HG03432 (cell line): ENCODE results near the gene SPNS2.

Source experiments
- ATAC-seq: cut with Tn5 transposase; IDR thresholded peaks from one replicate; pipeline ENCODE4 v1.9.1; 2021; ENCODE audit warnings: mild to moderate bottlenecking, moderate library complexity; ENCODE audit not compliant: unreplicated experiment

SPNS2 gene

GRCh38 chr17:4518901-4519300, 20.2 kb downstream of the SPNS2 start:
- ATAC-seq, result no peak

GRCh38 chr17:4519361-4519788, 20.7 kb downstream of the SPNS2 start:
- no peak for ATAC-seq

- no peak for ATAC-seq
These were observed 21.6 kb downstream of the SPNS2 start for GRCh38 chr17:4520060-4520893.

- ATAC-seq, result no peak
These were observed 22.4 kb downstream of the SPNS2 start for GRCh38 chr17:4520894-4521600.

- no peak for ATAC-seq
These were observed 24.0 kb downstream of the SPNS2 start for GRCh38 chr17:4522661-4523060.

- no peak for ATAC-seq
These were observed 25.3 kb downstream of the SPNS2 start for GRCh38 chr17:4523946-4524345.

- no peak for ATAC-seq
These were observed 27.2 kb downstream of the SPNS2 start for GRCh38 chr17:4525691-4526397.

GRCh38 chr17:4527134-4527533, 28.5 kb downstream of the SPNS2 start:
- no peak for ATAC-seq

- no peak for ATAC-seq
These were observed 29.0 kb downstream of the SPNS2 start for GRCh38 chr17:4527566-4528125.

GRCh38 chr17:4529533-4530152, 31.0 kb downstream of the SPNS2 start:
- no peak for ATAC-seq

GRCh38 chr17:4530799-4531730, 32.4 kb downstream of the SPNS2 start:
- no peak for ATAC-seq

- ATAC-seq, result no peak
These were observed 33.5 kb downstream of the SPNS2 start for GRCh38 chr17:4531988-4532736.

GRCh38 chr17:4532860-4533522, 34.3 kb downstream of the SPNS2 start:
- ATAC-seq, result no peak

GRCh38 chr17:4533523-4534504, 35.1 kb downstream of the SPNS2 start:
- ATAC-seq, result no peak

- ATAC-seq, result no peak
These were observed 35.8 kb downstream of the SPNS2 start for GRCh38 chr17:4534515-4534914.

- no peak for ATAC-seq
These were observed 36.4 kb downstream of the SPNS2 start for GRCh38 chr17:4534928-4535666.
